CD8-positive, alpha-beta memory T cell (primary cell): Measurements from ENCODE around the gene RNU1-2. TPM values are rescaled to one million over a fixed set of nuclear protein-coding genes. Genes with fewer than 3 reads are reported as not detected.
"Not testable (repeated sequence)": the region's sequence is repeated elsewhere in the genome, so short reads cannot be mapped to it uniquely, and the experiment has no call there.

Source experiments
- CTCF ChIA-PET: fragments of 350-600 bp; sonication (Branson Sonifier 250); formaldehyde crosslinking; loops from one replicate; lab custom pipeline; 2021; ENCODE audit warnings: antibody characterized with exemption; lab: Charles Lee
- POLR2A ChIA-PET: fragments of 350-600 bp; sonication (Branson Sonifier 250); formaldehyde crosslinking; loops from one replicate; lab custom pipeline; 2021; ENCODE audit warnings: antibody characterized with exemption; lab: Charles Lee
- DNase-seq, 5 donors: peaks; one replicate each; pipeline versions ENCODE4 v3.0.0 to v3.0.0-alpha.2; 2020 to 2022; ENCODE audit warnings: mixed read lengths in 1 of 5
- H3K27ac ChIP-seq: one replicate; pipeline ENCODE4 v1.7.0; 2013; ENCODE audit warnings: low read depth, mild to moderate bottlenecking, low read length, moderate library complexity
- H3K27me3 ChIP-seq: 2 replicates; pipeline ENCODE4 v1.7.0; 2013; ENCODE audit warnings: low read length, mild to moderate bottlenecking; ENCODE audit not compliant: insufficient read depth, poor library complexity, severe bottlenecking
- H3K36me3 ChIP-seq: 2 replicates; pipeline ENCODE4 v1.7.0; 2013; ENCODE audit warnings: mild to moderate bottlenecking, low read length, moderate library complexity; ENCODE audit not compliant: insufficient read depth
- H3K4me1 ChIP-seq: 2 replicates; pipeline ENCODE4 v1.7.0; 2013; ENCODE audit warnings: mild to moderate bottlenecking, low read length, moderate library complexity; ENCODE audit not compliant: insufficient read depth
- H3K4me3 ChIP-seq: 2 replicates; pipeline ENCODE4 v1.7.0; 2013; ENCODE audit warnings: mild to moderate bottlenecking, low read length
- H3K9me3 ChIP-seq: 2 replicates; pipeline ENCODE4 v1.7.0; 2013; ENCODE audit warnings: mild to moderate bottlenecking, low read length
- H3K27ac Mint-ChIP-seq, 8 donors: one replicate each; pipeline ENCODE4 v1.8.0; 2020 to 2021; ENCODE audit warnings: mixed read lengths in 8 of 8, mild to moderate bottlenecking in 6 of 8, inconsistent platforms in 3 of 8, moderate library complexity in 3 of 8
- H3K27me3 Mint-ChIP-seq, 2 donors: one replicate each; pipeline ENCODE4 v1.8.0; 2020 to 2021; ENCODE audit warnings: mixed read lengths in 2 of 2, mild to moderate bottlenecking in 1 of 2, moderate library complexity in 1 of 2
- H3K36me3 Mint-ChIP-seq, 3 donors: one replicate each; pipeline ENCODE4 v1.8.0; 2020 to 2021; ENCODE audit warnings: mixed read lengths in 3 of 3, inconsistent platforms in 1 of 3, mild to moderate bottlenecking in 1 of 3
- H3K4me1 Mint-ChIP-seq, 3 donors: one replicate each; pipeline ENCODE4 v1.8.0; 2020 to 2021; ENCODE audit warnings: mixed read lengths in 3 of 3, inconsistent platforms in 1 of 3, mild to moderate bottlenecking in 1 of 3
- H3K4me3 Mint-ChIP-seq, 7 donors: one replicate each; pipeline ENCODE4 v1.8.0; 2020 to 2021; ENCODE audit warnings: mixed read lengths in 7 of 7, mild to moderate bottlenecking in 6 of 7, moderate library complexity in 4 of 7, inconsistent platforms in 2 of 7
- H3K9me3 Mint-ChIP-seq, 5 donors: one replicate each; pipeline ENCODE4 v1.8.0; 2020 to 2022; ENCODE audit warnings: mixed read lengths in 5 of 5, mild to moderate bottlenecking in 3 of 5, moderate library complexity in 2 of 5, inconsistent platforms in 1 of 5
- polyA plus RNA-seq: library from polyadenylated mRNA; unstranded; fragments of 300-500 nt; fragmentation: Illumina TruSeq; gene quantifications from one replicate; pipeline ENCODE4 v1.2.3, GENCODE V29; 2021
- total RNA-seq, 2 experiments: library from RNA; stranded (reverse); gene quantifications; one replicate each; pipeline ENCODE4 v1.2.3, GENCODE V29; 2021

The RNU1-2 gene
- total and polyA plus RNA-seq, 3 experiments from 2014 or later, result 1,293 to 1,300 TPM; not detected in 1

GRCh38 chr1:16945512-16945911, 49.7 kb downstream of the RNU1-2 start:
- H3K4me3 ChIP-seq, H3K27me3 Mint-ChIP-seq, H3K27me3 ChIP-seq, H3K9me3 ChIP-seq, DNase-seq, H3K4me1 Mint-ChIP-seq, CTCF ChIA-PET, H3K27ac ChIP-seq, H3K4me3 Mint-ChIP-seq, POLR2A ChIA-PET, H3K36me3 ChIP-seq, H3K27ac Mint-ChIP-seq, H3K9me3 Mint-ChIP-seq, H3K4me1 ChIP-seq: not testable (repeated sequence)
- H3K36me3 Mint-ChIP-seq, result peaks cover 5 to 56% (median 6%) of the 10 kb centered on the region in 3 donors

Other genes with a start within 250 kb of the RNU1-2 start
- 1,000 to 10,000 TPM; 1,293 to 1,300 TPM for gene RNU1-3, start 229.0 kb upstream of the RNU1-2 start, total RNA-seq
- not detected for gene RNU1-3, start 229.0 kb upstream of the RNU1-2 start, polyA plus RNA-seq
- 1,000 to 10,000 TPM; 1,293 to 1,300 TPM for gene RNU1-4, start 155.5 kb upstream of the RNU1-2 start, total RNA-seq
- gene RNU1-4, start 155.5 kb upstream of the RNU1-2 start, polyA plus RNA-seq, result not detected
- gene CROCC, start 26.0 kb downstream of the RNU1-2 start, total RNA-seq, result 10 to 100 TPM; 25.6 to 30.1 TPM
- 6.9 TPM for gene CROCC, start 26.0 kb downstream of the RNU1-2 start, polyA plus RNA-seq
- not detected for gene MFAP2, start 84.6 kb downstream of the RNU1-2 start, total RNA-seq
- gene MFAP2, start 84.6 kb downstream of the RNU1-2 start, polyA plus RNA-seq, result 0.39 TPM
- gene ATP13A2, start 115.9 kb downstream of the RNU1-2 start, total RNA-seq, result 10 to 100 TPM; 43.8 to 44.0 TPM
- gene ATP13A2, start 115.9 kb downstream of the RNU1-2 start, polyA plus RNA-seq, result 61.3 TPM
- gene SDHB, start 158.1 kb downstream of the RNU1-2 start, total RNA-seq, result 100 to 1,000 TPM; 147 to 150 TPM
- 156 TPM for gene SDHB, start 158.1 kb downstream of the RNU1-2 start, polyA plus RNA-seq
- not detected for gene PADI2, start 223.5 kb downstream of the RNU1-2 start, total RNA-seq
- not detected for gene PADI2, start 223.5 kb downstream of the RNU1-2 start, polyA plus RNA-seq